CD4-positive, alpha-beta T cell (primary cell): ENCODE data around the gene MBOAT7. TPM values are rescaled to one million over a fixed set of nuclear protein-coding genes. Genes with fewer than 3 reads are reported as not detected.

Experiments used
- ATAC-seq: fragments of 200-7000 bp; cut with Tn5 transposase; one replicate; pipeline ENCODE4 v1.10.0; 2022; ENCODE audit warnings: mild to moderate bottlenecking; ENCODE audit not compliant: poor library complexity
- CTCF ChIA-PET: fragments of 350-600 bp; sonication (Branson Sonifier 250); formaldehyde crosslinking; loops from one replicate; lab custom pipeline; 2021; ENCODE audit warnings: antibody characterized with exemption, inconsistent platforms; lab: Charles Lee
- POLR2A ChIA-PET: fragments of 350-600 bp; sonication (Branson Sonifier 250); formaldehyde crosslinking; loops from one replicate; lab custom pipeline; 2021; ENCODE audit warnings: antibody characterized with exemption, inconsistent platforms; lab: Charles Lee
- DNase-seq, 14 experiments: peaks; one replicate each; pipeline ENCODE4 v3.0.0-alpha.2; 2013 to 2020; ENCODE audit warnings: mixed read lengths in 2 of 14
- H3K27ac ChIP-seq, 2 donors: one replicate each; pipeline versions ENCODE4 v1.5.1 to v1.7.0; 2013; ENCODE audit warnings: low read length in 2 of 2, low read depth in 1 of 2, mild to moderate bottlenecking in 1 of 2
- H3K27me3 ChIP-seq, 2 experiments: 1 replicate in 1 of 2; 2 replicates in 1 of 2; pipeline versions ENCODE4 v1.6.1 to v1.7.0; 2013; ENCODE audit warnings: low read length in 2 of 2, control low read depth in 1 of 2, mild to moderate bottlenecking in 1 of 2, moderate library complexity in 1 of 2; ENCODE audit not compliant: insufficient read depth in 2 of 2, control insufficient read depth in 1 of 2
- H3K36me3 ChIP-seq: one replicate; pipeline ENCODE4 v1.6.1; 2013; ENCODE audit warnings: low read length, control low read depth; ENCODE audit not compliant: insufficient read depth
- H3K4me1 ChIP-seq: one replicate; pipeline ENCODE4 v1.6.1; 2013; ENCODE audit warnings: low read length, control low read depth; ENCODE audit not compliant: insufficient read depth
- H3K4me3 ChIP-seq: one replicate; pipeline ENCODE4 v1.5.1; 2013; ENCODE audit warnings: mild to moderate bottlenecking, low read length, moderate library complexity
- H3K9me3 ChIP-seq, 2 experiments: 1 replicate in 1 of 2; 2 replicates in 1 of 2; pipeline versions ENCODE4 v1.6.1 to v1.7.0; 2013; ENCODE audit warnings: low read length in 2 of 2, mild to moderate bottlenecking in 2 of 2, control low read depth in 1 of 2, moderate library complexity in 1 of 2; ENCODE audit not compliant: control insufficient read depth in 1 of 2, insufficient read depth in 1 of 2
- H3K27ac Mint-ChIP-seq: one replicate; pipeline ENCODE4 v1.8.0; 2020; ENCODE audit warnings: mixed read lengths
- H3K27me3 Mint-ChIP-seq: one replicate; pipeline ENCODE4 v1.8.0; 2021; ENCODE audit warnings: mixed read lengths
- H3K36me3 Mint-ChIP-seq: one replicate; pipeline ENCODE4 v1.8.0; 2021; ENCODE audit warnings: low read depth, mixed read lengths
- H3K4me1 Mint-ChIP-seq: one replicate; pipeline ENCODE4 v1.8.0; 2021; ENCODE audit warnings: low read depth, mixed read lengths
- H3K4me3 Mint-ChIP-seq: one replicate; pipeline ENCODE4 v1.8.0; 2020; ENCODE audit warnings: mild to moderate bottlenecking, mixed read lengths
- H3K9me3 Mint-ChIP-seq: one replicate; pipeline ENCODE4 v1.8.0; 2020; ENCODE audit warnings: mixed read lengths
- CTCF ChIP-seq: fragments of 200-600 bp; IDR thresholded peaks from one replicate; pipeline ENCODE4 v1.8.0; 2022; ENCODE audit warnings: antibody characterized with exemption, mild to moderate bottlenecking
- intact Hi-C, 2 experiments: fragments of 100-400 bp; cut with DNase I in 1 of 2; cut with micrococcal nuclease in 1 of 2; formaldehyde crosslinking; loops; one replicate each; pipeline versions ENCODE4 v1.15.1 to v1.9.0; 2023 to 2025; cut with DNase I, micrococcal nuclease
- total RNA-seq, 174 experiments: library from RNA in 2 of 174; stranded (reverse) in 2 of 174; gene quantifications; one replicate each; pipeline ENCODE4 v1.2.3 and lab custom pipeline; 2021 to 2026

The MBOAT7 gene
- total RNA-seq, 2 experiments from 2014 or later, result 13.7 to 18.0 TPM

DNA sequence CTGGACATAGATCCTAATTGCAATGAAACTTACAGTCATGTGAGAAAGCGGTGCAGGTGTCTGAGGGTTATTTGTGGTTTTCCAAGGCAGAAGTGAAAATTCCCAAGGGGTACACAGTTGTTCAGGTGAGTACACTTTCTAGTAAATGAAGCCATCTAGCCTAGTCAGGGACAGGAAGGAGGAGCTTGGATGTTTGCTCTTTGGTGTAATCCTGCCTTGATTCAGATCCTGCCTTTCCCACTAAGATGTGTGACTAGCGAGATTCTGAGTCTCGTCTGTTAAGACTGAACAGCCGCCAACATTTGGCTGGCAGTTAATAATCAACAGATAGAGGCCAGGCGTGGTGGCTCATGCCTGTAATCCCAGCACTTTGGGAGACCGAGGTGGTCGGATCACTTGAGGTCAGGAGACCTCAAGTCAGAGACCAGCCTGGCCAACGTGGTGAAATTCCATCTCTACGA lies 13.8 kb upstream of the MBOAT7 start:
- Mint-ChIP-seq H3K36me3 (peaks cover 76% of the 10 kb centered on the region), H3K4me1 (peaks cover 68% of the 10 kb centered on the region), H3K9me3 (no peaks in the 10 kb centered on the region), H3K27me3 (no peaks in the 10 kb centered on the region), H3K4me3 (peak overlapping the region; percentile 73), H3K27ac (peak overlapping the region; percentile 93)
- DNase-seq (no peak), ATAC-seq (no peak)
- no peaks in the 10 kb centered on the region for H3K27me3 ChIP-seq
- H3K4me1 ChIP-seq, result peaks cover 83% of the 10 kb centered on the region
- no peaks in the 10 kb centered on the region for H3K9me3 ChIP-seq
- intact Hi-C loops, result loop anchor here in 1 of 2 experiments (5.0 to 10.0 kb wide), 2 partner anchors 86 to 262 kb away; partner anchors contain the start of genes LENG9, PRPF31 and TFPT
- ChIA-PET CTCF (no interaction called here), POLR2A (interaction anchor here (1.3 to 4.9 kb wide), 2 partner anchors 13 to 66 kb away, joined by 4 to 148 read pairs; partner anchors contain the start of genes CNOT3, MBOAT7 and TSEN34)
- no peak overlapping the region for H3K27ac ChIP-seq
- H3K4me3 ChIP-seq, result no peak overlapping the region
- peaks cover 69% of the 10 kb centered on the region for H3K36me3 ChIP-seq
- TF ChIP-seq CTCF, result no peak

DNA sequence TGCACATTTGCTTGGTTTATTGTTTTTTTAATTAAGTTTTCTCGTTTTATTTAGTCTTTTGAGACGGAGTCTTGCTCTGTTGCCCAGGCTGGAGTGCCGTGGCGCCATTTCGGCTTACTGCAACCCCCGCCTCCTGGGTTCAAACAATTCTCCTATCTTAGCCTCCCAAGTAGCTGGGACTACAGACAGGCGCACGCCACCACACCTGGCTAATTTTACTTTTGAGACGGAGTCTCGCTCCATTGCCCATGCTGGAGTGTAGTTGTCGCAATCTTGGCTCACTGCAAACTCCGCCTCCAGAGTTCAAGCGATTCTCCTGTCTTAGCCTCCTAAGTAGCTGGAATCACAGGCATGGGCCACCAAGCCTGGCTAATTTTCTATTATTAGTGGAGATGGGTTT lies 12.6 kb upstream of the MBOAT7 start:
- Histone ChIP-seq H3K4me3 (peak overlapping the region; percentile 68), H3K36me3 (peaks cover 58% of the 10 kb centered on the region), H3K4me1 (peaks cover 71% of the 10 kb centered on the region), H3K9me3 (no peaks in the 10 kb centered on the region), H3K27me3 (no peaks in the 10 kb centered on the region), H3K27ac (peak overlapping the region in 1 of 2 donors; percentile 95)
- H3K27ac Mint-ChIP-seq, result peak overlapping the region; percentile 93
- intact Hi-C loops, result loop anchor here (2.0 to 10.0 kb wide), 3 partner anchors 43 to 263 kb away; partner anchors contain the start of genes LENG1 (in 1 of the 2), LENG9 (in 1 of the 2), PRPF31 (in 1 of the 2) and TFPT (in 1 of the 2)
- peak overlapping the region; percentile 99 for H3K4me3 Mint-ChIP-seq
- no peak for TF ChIP-seq CTCF
- ChIA-PET CTCF (no interaction called here), POLR2A (interaction anchor here (1.3 to 4.9 kb wide), 2 partner anchors 12 to 87 kb away, joined by 10 to 148 read pairs; partner anchors contain the start of genes MBOAT7, PRPF31, TFPT and TSEN34)
- peaks cover 64% of the 10 kb centered on the region for H3K36me3 Mint-ChIP-seq
- H3K4me1 Mint-ChIP-seq, result peaks cover 56% of the 10 kb centered on the region
- H3K27me3 Mint-ChIP-seq, result no peaks in the 10 kb centered on the region
- ATAC-seq, result no peak
- no peak for DNase-seq
- no peaks in the 10 kb centered on the region for H3K9me3 Mint-ChIP-seq

DNA sequence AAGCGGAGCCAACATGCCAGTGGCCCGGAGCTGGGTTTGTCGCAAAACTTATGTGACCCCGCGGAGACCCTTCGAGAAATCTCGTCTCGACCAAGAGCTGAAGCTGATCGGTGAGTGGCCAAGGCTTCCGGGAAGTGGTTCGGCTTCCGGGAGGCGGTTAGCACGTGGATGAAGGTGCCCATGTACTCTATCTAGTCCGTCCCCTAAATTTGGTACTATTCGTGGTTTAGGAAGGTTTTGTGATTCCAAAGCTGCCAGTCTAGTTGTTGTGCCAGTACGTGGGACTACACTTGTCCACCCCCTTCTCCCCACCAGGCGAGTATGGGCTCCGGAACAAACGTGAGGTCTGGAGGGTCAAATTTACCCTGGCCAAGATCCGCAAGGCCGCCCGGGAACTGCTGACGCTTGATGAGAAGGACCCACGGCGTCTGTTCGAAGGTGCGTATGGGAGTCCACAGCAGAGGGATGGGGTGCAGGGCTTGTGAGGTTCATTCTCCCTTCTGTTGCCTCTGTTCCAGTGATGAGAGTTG lies 11.9 kb upstream of the MBOAT7 start:
- ATAC-seq (no peak), DNase-seq (peak in 1 of 14 experiments; percentile 22)
- CTCF ChIA-PET, result interaction anchor here (3.8 kb wide), 1 partner anchor 11 kb away, joined by 19 read pairs; the partner anchor contains the start of genes MBOAT7 and TSEN34
- peaks cover 63% of the 10 kb centered on the region for H3K4me1 ChIP-seq
- Mint-ChIP-seq H3K4me3 (peak overlapping the region; percentile 99), H3K4me1 (peaks cover 48% of the 10 kb centered on the region), H3K9me3 (no peaks in the 10 kb centered on the region), H3K36me3 (peaks cover 57% of the 10 kb centered on the region), H3K27ac (peak overlapping the region; percentile 93), H3K27me3 (no peaks in the 10 kb centered on the region)
- peak overlapping the region; percentile 93 to 95 for H3K27ac ChIP-seq
- no peaks in the 10 kb centered on the region for H3K27me3 ChIP-seq
- H3K4me3 ChIP-seq, result peak overlapping the region; percentile 68
- intact Hi-C loops, result loop anchor here (2.0 to 10.0 kb wide), 3 partner anchors 42 to 264 kb away; partner anchors contain the start of genes LENG1 (in 1 of the 2), LENG9 (in 1 of the 2), PRPF31 (in 1 of the 2) and TFPT (in 1 of the 2)
- POLR2A ChIA-PET, result interaction anchor here (0.9 to 4.9 kb wide), 9 partner anchors 9 to 1453 kb away, joined by 3 to 148 read pairs (median 10); partner anchors contain the start of genes CNOT3, LENG1, MBOAT7 and PRPF31
- peaks cover 51% of the 10 kb centered on the region for H3K36me3 ChIP-seq
- TF ChIP-seq CTCF, result no peak
- no peaks in the 10 kb centered on the region for H3K9me3 ChIP-seq
